Suppressor macrophage treated with lipopolysaccharide for 1 hour (primary cell): ENCODE results near the gene ATM.
"Not testable (repeated sequence)": the region's sequence is repeated elsewhere in the genome, so short reads cannot be mapped to it uniquely, and the experiment has no call there.

ENCODE experiments used
- DNase-seq, 3 donors: peaks; one replicate each; pipeline ENCODE4 v3.0.0-alpha.2; 2020 to 2022

ATM gene

GRCh38 chr11:108286956-108287355 lies 64.1 kb downstream of the ATM start:
- DNase-seq, result no peak

- not testable (repeated sequence) for DNase-seq
Measured at GRCh38 chr11:108289066-108289465, 66.2 kb downstream of the ATM start.

- DNase-seq, result no peak
Measured at GRCh38 chr11:108289699-108290098, 66.8 kb downstream of the ATM start.

- DNase-seq, result peak in 1 of 3 donors; percentile 8
Measured at GRCh38 chr11:108293229-108293628, 70.4 kb downstream of the ATM start.

GRCh38 chr11:108302121-108302785 lies 79.4 kb downstream of the ATM start:
- DNase-seq, result peak in 1 of 3 donors; percentile 3

GRCh38 chr11:108307751-108308150 lies 84.9 kb downstream of the ATM start:
- no peak for DNase-seq

GRCh38 chr11:108313444-108313843 lies 90.6 kb downstream of the ATM start:
- DNase-seq, result no peak

- DNase-seq, result no peak
Measured at GRCh38 chr11:108316061-108316460, 93.2 kb downstream of the ATM start.

- no peak for DNase-seq
Measured at GRCh38 chr11:108319541-108320145, 96.8 kb downstream of the ATM start.

- DNase-seq, result no peak
Measured at GRCh38 chr11:108322666-108323065, 99.8 kb downstream of the ATM start.

GRCh38 chr11:108324587-108324986 lies 101.7 kb downstream of the ATM start:
- peak; percentile 33 to 74 (median 65) for DNase-seq

GRCh38 chr11:108333403-108333899 lies 110.6 kb downstream of the ATM start:
- DNase-seq, result no peak

GRCh38 chr11:108338750-108339149 lies 115.9 kb downstream of the ATM start:
- no peak for DNase-seq

- DNase-seq, result no peak
Measured at GRCh38 chr11:108340973-108341372, 118.1 kb downstream of the ATM start.

GRCh38 chr11:108341654-108342053 lies 118.8 kb downstream of the ATM start:
- no peak for DNase-seq

- no peak for DNase-seq
Measured at GRCh38 chr11:108343714-108344113, 120.8 kb downstream of the ATM start.

GRCh38 chr11:108345767-108346166 lies 122.9 kb downstream of the ATM start:
- DNase-seq, result no peak

GRCh38 chr11:108346451-108346850 lies 123.6 kb downstream of the ATM start:
- DNase-seq, result no peak

GRCh38 chr11:108351468-108351867 lies 128.6 kb downstream of the ATM start:
- DNase-seq, result peak; percentile 6 to 20 (median 12)

- DNase-seq, result no peak
Measured at GRCh38 chr11:108364159-108364558, 141.3 kb downstream of the ATM start.

- no peak for DNase-seq
Measured at GRCh38 chr11:108368134-108368533, 145.3 kb downstream of the ATM start.

GRCh38 chr11:108369064-108369463 lies 146.2 kb downstream of the ATM start:
- DNase-seq, result no peak

- no peak for DNase-seq
Measured at GRCh38 chr11:108370315-108370714, 147.4 kb downstream of the ATM start.

GRCh38 chr11:108370990-108371389 lies 148.1 kb downstream of the ATM start:
- DNase-seq, result no peak

- not testable (repeated sequence) for DNase-seq
Measured at GRCh38 chr11:108373505-108373904, 150.6 kb downstream of the ATM start.
